NOMO-1 (cell line): Measurements from ENCODE around the gene RPS21.

Experiments used
- DNase-seq, 2 experiments: peaks; one replicate each; lab custom pipeline; 2025; ENCODE audit not compliant: unreplicated experiment in 2 of 2; lab: John Stamatoyannopoulos, UW

The RPS21 gene

GRCh38 chr20:62376112-62377063 lies 10.5 kb upstream of the RPS21 start:
- DNase-seq, result no peak

- DNase-seq, result no peak
Measured at GRCh38 chr20:62377064-62377461, 9.8 kb upstream of the RPS21 start.

GRCh38 chr20:62377615-62378178 lies 9.2 kb upstream of the RPS21 start:
- no peak for DNase-seq

- no peak for DNase-seq
Measured at GRCh38 chr20:62378215-62378614, 8.7 kb upstream of the RPS21 start.

- DNase-seq, result no peak
Measured at GRCh38 chr20:62381202-62381797, 5.6 kb upstream of the RPS21 start.

GRCh38 chr20:62381842-62382241 lies 5.1 kb upstream of the RPS21 start:
- no peak for DNase-seq

GRCh38 chr20:62382306-62383198 lies 4.4 kb upstream of the RPS21 start:
- peak; percentile 38 to 58 for DNase-seq

GRCh38 chr20:62387219-62387913 lies 463 bp downstream of the RPS21 start:
- DNase-seq, result no peak

GRCh38 chr20:62387933-62388635 lies 1.2 kb downstream of the RPS21 start:
- no peak for DNase-seq

- no peak for DNase-seq
Measured at GRCh38 chr20:62388839-62389600, 2.1 kb downstream of the RPS21 start.

GRCh38 chr20:62389601-62390087 lies 2.7 kb downstream of the RPS21 start:
- DNase-seq, result no peak

GRCh38 chr20:62390317-62391164 lies 3.6 kb downstream of the RPS21 start:
- no peak for DNase-seq

GRCh38 chr20:62391165-62392076 lies 4.5 kb downstream of the RPS21 start:
- DNase-seq, result no peak

GRCh38 chr20:62392077-62392418 lies 5.1 kb downstream of the RPS21 start:
- no peak for DNase-seq

- DNase-seq, result no peak
Measured at GRCh38 chr20:62392621-62393334, 5.9 kb downstream of the RPS21 start.

- DNase-seq, result no peak
Measured at GRCh38 chr20:62393335-62393665, 6.4 kb downstream of the RPS21 start.
